GM18519 (cell line): Measurements from ENCODE around the gene CTNNA3.

Experiments
- ATAC-seq: cut with Tn5 transposase; IDR thresholded peaks from one replicate; pipeline ENCODE4 v1.9.1; 2021; ENCODE audit warnings: mild to moderate bottlenecking, moderate library complexity; ENCODE audit not compliant: unreplicated experiment, low FRiP score

Gene CTNNA3

DNA sequence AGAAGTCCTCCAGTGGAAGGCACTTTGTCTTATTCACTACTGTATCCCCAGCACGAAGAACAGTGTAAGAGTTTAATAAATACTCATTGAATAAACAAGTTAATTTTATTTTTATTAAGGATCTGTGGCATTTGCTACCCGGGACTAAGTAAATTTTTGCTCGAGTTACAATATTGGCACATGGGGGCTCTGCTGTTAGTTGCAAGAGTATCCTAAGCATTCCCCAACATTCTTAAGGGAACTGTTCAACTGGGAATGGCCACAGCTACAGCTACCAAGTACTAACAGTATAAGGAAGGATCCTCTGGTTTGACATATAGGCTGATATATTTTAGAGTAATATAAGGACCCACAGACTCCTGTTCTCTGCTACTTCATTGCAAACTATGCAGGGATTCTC is 778.9 kb downstream of the CTNNA3 start:
- no peak for ATAC-seq

DNA sequence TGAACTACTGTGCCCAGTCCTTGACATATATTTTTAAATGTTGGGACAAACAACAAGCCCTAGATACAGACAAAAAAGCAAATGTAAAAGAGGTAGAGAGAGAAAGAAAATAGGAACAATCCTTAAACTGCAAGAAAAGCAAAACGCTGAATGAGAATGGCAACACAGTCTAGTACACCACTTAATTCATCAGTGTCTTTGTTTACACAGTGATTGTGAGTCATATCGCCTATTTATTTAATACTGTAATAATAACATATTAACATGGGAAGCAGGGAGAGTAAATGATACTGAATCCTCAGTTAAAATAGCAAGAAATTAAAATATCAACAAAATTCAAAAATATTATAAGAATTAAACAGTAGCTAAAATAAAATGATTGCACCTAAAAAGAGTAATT is 780.0 kb downstream of the CTNNA3 start:
- ATAC-seq, result no peak

DNA sequence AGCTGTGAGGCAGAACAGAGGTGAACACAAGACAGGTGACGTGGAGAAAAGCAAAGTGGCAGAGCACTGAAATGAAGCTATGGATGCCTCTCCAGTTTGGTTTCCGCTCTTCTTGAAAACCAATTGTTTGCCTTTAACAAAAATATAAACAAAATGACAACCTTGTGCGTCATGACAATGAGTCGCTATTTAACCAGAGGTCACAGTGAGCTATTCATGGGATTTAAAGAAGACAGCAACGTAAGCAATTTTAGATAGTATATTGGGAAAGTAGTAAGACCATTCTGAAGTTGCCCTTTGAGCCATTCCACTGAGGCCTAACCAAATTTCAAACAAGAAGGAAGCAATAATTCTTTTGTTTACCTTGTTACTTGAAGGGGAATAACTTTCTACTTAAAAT is 785.3 kb downstream of the CTNNA3 start:
- ATAC-seq, result no peak

DNA sequence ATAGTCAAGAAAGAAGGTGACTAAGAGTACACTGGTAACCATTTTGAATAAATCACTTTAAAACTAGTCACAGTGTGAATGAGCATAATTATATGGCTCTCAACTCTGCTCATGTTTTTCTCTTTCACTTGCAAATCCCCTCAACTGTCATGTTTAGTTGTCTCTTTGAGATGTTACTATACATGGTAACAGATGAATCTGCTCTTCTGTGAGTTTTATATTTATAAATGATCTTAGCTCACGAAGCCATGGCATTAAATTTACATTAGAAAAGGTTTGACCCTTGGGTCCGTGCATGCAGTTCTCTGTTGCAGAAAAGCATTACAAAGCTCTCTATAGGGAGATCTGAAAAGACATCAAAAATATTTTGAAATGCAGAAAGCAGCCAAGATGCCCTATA is 803.1 kb downstream of the CTNNA3 start:
- ATAC-seq, result no peak

DNA sequence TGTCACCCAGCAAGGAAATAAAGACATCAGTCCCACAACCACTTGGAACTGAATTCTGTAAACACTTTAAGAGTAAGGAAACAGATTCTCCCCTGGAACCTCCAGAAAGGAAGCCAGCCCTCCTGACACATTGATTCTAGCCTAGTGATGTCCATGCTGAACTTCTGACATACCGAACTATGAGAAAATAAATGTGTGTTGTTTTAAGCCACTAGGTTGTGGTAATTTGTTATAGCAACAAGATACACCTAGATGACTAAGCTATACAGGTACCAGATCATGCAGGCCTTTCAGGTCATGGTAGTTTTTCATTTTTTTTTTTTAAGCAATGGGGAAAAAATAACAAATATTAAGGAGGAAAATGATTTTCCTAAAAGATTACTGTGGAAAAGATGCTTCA is 807.8 kb downstream of the CTNNA3 start:
- ATAC-seq, result no peak

DNA sequence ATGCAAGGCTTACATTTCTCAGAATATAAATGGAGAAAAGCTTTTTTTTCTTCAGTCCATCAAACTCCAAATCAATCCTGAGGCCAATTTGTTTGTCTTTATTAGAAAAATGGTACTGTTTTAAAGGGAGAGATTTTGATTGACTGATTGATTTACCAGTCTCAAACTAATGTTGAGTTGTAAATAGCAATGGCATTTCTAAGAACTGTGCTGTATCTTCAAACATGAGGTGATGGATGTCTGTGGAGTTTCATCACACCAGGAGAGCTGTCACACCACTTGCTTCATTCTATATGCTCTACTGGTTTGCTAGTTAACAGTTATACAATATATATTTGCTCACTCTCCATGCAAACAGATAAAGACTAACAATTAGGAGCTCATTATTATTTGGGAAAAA is 809.1 kb downstream of the CTNNA3 start:
- ATAC-seq, result no peak

DNA sequence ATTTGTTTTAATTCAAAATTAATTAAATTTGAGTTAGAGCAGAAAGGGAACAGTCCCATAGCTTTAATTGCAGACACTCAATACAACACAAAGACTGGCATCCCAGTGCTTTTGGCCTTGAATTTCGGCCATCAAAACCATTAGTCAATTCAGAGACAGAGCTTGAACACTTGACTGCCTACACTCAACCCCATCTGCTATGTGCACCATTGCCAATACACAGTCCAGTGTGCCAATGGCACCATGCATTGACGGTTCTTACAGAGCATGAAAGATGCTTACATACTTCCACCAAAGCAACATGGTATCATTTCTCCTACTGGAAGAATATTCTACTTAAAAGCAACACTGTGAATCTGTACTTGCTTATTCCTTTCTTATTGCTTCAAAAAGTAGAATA is 813.7 kb downstream of the CTNNA3 start:
- ATAC-seq, result no peak

DNA sequence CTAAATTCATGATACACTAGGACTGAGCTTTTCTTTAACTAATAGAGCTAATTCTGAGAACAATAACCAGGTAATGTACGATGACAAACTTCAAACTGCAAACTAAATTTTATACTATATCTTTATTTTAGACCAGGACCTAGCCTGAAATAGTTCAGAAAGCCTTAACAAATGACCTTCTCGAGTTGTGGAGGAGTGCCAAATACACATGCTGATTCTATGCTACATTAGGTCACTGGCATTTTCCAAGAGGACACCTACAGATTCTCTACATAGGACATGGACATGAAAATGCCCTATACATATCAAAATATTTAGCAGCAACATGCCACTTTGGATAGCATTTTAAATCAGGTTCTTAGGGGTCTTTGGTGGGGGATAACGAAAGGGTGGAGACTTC is 814.2 kb downstream of the CTNNA3 start:
- no peak for ATAC-seq

DNA sequence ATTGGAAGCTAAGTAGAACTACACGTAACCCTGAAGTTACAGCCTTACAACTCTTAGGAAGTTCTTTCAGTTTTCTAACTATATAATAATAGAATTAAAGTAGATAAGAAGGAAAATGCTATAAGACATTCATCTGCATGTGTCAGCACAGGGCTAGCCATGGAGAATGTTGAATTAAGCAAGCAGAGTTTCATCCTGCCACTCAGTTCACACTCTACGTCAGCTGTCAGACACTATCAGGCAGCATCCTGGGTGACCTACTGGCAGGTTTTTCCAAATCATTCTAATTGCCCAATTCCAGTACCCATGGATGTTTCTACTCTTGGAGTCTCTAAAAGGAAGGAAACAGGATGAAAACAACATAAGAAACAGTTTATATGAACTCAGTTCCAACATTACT is 815.2 kb downstream of the CTNNA3 start:
- ATAC-seq, result no peak

DNA sequence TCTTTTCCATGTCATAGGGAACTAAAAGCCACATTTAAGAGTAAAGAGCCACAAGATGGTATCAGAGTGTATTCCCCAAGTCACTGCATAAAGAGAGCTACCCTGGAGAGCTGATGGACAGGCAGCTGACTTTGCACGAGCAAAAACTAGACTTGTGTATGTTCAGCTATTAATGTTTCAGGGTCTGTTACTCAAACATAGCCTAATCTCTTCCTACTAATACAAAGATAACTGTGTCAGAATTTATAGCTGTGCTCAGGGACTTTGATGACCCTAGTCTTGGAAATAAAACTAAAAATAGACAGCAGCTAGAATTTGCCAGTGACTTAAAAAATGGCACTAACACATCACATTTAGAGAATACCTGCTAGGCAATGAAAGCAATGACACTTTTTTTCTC is 815.7 kb downstream of the CTNNA3 start:
- no peak for ATAC-seq

DNA sequence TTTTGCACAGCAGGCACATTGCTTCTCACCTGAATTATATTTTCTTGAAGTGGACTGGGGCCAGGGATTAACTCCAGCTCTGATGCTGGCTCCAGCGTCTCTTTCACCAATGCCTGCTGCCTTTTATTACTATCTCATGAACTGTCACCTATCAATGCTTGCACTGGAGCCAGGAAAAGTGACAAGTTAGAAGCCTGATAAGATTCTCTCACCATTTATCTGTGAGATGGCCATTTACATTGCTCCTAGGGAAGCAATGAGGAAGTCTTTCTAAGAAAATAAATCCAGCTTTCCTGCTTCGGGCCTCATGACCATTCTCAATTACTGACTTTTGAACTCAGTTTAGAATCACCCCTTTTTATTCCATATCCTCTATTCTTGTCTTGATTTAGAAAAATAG is 818.6 kb downstream of the CTNNA3 start:
- ATAC-seq, result no peak

DNA sequence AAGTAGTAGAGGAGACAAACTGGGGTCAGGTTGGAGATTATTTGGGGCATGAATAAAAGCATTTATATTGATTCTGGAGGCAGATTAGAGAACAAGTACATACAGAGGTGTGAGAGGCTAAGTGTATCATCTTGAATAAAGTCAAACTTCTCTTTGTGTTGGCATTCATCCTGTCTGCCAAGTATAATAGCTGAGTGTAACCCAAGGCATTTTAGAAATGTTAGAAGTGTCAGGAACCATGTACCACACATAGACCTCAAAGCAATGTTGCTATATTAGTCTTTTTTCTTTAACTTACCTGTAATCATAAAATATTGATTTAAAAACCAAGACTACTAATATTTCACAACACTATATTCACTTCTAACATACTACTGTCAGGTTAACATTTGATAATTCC is 826.4 kb downstream of the CTNNA3 start:
- ATAC-seq, result no peak

DNA sequence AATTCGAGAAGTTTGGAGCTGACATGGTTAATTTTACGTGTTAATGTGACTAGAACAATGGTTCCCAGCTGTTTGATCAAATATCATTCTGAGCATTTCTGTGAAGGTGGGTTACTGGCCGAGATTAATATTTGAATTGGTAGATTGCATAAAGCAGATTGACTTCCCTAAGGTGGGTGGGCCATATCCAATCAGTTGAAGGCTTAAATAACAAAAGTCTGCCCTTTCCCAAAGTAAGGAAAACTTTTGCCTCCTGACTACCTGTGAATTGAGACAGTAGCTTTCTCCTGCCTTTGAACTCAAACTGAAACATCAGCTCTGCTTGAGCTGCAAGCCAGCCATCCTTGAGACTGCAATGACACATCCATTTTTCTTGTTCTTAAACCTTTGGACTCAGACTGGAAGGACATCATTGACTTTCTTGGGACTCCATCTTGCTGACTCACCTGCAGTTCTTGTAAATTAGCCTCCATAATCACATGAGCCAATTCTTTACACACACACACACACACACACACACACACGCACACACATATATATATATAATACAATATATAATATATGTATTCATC is 833.2 kb downstream of the CTNNA3 start:
- no peak for ATAC-seq

DNA sequence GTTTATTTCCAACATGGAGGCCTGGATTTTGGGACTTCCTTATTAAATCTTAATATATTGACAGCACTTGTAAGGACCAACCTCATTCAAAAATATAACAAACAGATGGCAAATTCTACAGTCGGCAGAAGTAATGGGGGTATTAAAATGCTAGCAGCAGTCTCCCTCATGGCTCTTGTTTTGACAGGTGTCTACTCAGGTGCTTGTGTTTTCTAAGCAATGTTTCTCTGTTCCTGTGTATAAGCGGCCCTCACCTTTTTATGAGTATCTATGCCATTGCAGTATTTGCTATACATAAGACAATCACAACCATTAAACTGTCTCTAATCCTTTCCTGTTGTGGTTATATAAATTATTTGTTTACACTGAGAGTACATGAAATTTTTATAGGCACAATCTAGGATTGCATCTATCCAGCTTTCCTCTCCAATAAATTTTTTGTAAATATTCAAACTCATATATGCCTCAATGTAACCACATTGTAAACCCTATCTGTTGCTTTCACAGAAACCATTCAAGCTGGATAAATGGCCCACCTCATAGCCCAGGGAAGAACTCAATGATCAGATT is 835.5 kb downstream of the CTNNA3 start:
- ATAC-seq, result no peak

DNA sequence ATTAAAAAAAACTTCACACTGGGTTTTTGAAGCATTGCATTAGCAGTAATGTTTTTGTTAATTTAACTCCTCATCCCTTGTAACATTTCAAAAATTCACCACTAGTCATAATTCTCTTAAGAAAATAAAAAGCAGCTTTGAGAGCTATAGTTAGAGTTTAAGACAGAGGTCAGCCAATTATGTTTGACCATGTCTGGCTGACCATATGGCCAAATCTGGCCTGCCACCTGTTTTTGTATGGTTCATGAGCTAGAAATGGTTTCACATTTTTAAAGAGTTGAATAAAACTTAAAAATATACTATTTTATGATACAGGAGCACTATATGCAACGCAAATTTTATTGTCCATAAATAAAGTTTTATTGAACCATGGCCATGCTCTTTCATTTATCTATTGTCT is 843.2 kb downstream of the CTNNA3 start:
- no peak for ATAC-seq

DNA sequence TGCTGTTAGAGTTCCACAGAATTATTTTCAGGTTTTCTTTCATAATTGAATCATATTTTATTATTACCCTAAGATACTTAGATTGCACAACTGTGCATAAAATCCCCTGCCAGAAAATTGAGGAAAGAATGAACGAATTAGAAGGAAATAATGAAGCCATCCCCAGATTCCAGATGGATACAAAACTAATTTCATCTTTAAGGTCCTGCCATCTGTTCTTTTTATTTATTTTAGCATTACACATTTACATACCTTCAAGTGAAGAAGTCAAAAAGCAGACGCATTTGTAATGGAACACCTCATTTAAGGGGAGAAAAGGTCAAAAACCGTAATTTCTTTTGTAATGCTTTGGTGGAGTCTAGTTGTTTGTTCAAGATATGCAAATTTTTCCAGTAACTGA is 847.1 kb downstream of the CTNNA3 start:
- ATAC-seq, result no peak

DNA sequence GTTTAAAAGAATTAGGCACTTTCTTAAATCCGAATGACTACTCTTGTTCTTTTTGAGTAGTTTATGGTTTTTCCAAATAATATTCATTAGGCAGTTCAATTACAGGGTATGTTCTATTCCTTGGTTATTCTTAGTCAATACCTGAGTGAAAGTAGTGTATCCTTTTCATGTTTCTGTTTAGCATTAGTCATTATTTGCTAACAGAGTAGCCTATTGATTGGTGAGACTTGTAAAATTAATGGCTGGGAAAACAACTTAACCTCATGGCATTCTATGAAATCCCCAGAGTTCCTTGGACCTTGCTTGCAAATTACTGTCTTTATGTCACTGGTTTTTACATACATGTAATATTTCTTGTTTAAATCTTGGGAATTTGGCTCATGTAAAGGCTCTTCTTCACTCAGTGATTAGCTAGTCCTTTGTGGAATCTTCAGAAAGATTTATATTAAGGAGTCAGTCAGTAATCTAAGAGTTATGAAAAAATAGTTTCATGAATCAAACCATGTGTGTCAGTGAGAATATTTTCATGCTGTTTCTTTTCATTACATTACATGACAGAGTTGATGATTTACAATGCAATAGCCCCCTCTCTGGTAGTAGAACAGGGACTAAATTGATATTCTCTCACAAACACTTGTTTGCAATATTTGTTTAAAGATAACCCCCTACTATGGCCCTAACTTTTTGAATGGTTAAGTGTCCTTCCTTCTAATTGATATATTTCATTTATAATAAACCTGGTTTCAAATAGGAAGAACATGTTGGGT is 851.6 kb downstream of the CTNNA3 start:
- no peak for ATAC-seq

DNA sequence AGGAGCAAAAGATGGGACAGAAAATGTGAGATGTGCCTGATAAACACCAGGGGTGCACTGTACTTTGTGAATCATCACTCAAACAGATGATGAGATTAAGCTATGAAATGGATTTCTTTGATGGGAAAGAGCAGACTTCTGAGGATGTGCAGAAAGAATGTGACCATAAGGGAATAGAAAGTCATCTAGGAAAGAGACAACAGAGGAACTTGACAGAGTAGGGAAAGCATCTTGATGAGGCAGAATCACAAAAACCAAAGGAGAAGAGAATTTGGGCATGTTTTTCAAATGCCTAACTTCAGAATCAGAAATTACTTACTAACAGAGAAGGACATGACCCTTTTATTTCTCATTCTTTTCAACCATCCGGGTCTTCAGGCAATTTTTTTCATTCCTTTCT is 852.6 kb downstream of the CTNNA3 start:
- no peak for ATAC-seq

DNA sequence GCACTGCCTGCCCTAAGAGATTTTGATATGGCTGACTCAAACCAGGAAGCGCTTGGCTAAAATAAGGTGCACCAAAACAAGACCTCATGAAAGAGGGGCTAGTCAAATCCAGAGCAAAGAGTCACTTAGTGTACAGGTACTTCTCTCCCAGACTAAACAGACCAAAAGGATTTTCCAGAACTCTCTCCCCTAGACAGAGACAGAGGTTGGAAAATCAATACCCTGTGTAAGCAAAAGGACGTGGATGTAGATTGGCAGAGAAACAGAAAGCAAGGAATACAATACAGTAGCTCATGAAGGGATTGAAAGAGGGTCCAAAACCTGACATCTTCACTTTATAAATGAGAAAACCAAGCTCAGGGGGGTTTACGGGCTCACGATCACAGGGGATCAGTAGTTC is 853.1 kb downstream of the CTNNA3 start:
- ATAC-seq, result no peak

DNA sequence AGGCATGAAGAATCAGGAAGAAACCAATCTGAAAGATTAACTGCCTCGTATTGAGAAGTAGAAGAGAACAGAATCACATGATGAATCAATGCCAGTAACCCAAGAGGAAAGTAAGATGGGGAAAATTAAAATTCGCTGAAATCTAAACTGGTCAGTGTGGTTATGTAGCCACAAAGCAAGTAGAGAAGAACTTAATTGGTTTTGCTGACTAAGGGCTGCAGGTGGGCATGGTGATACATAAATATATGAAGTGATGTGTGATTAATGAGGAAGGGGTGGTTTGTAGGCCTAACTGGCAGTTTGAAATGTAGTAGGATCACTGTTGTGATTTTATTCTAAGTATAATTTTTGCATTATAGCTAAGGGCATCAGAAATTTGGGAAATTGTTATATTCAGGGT is 853.6 kb downstream of the CTNNA3 start:
- ATAC-seq, result no peak

DNA sequence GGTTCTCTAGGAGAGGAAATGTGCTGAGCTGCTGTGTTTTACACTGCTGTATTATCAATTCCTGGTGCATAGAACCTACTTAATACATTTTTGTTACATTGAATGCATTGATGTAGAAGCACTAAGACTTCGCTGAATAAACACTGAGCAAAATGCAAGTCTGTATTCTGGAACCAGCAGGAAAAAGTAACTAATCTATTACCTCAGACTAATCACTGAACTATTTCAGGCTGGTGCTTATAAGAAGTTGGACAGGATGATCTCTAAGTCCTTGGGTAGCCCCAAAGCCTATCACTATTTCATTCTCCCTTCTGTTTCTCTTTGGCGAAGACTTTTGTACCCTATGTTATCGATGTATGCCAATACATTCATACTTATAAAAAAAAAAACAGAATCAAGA is 857.3 kb downstream of the CTNNA3 start:
- ATAC-seq, result no peak

DNA sequence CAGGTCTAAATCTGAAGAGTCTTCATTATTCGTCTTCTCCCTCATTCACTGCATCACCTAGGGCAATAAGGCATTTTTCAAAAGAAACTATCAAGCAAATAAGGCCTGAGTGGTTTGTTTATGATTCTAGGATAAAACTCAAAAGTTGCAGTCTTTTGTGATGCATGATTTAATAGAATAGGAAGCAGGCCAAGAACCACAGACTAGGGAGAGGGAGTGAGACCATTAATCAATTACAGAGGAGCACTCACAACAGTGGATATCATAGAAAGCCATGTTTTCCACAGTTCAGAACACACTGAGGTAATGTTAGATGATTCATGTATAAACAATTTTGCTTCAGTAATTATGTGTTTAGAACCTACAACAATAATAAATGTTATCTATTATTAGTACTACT is 858.0 kb downstream of the CTNNA3 start:
- ATAC-seq, result no peak
